Heart right ventricle (tissue), 16 donors: Measurements from ENCODE around the gene LTB4R. TPM values are rescaled to one million over a fixed set of nuclear protein-coding genes. Genes with fewer than 3 reads are reported as not detected.

Experiments used
- ATAC-seq, 8 donors: fragments of 200-7000 bp; cut with Tn5 transposase; one replicate each; pipeline ENCODE4 v1.9.1; 2020; ENCODE audit warnings: mild to moderate bottlenecking in 8 of 8, moderate library complexity in 8 of 8, moderate number of reproducible peaks in 1 of 8
- DNase-seq, 2 donors: peaks; one replicate each; pipeline ENCODE4 v3.0.0-alpha.2; 2020
- H3K27ac ChIP-seq, 10 donors: fragments of 200-600 bp; sonication (generic) in 2 of 10; one replicate each; pipeline versions ENCODE4 v1.5.0 to v1.8.0; 2020 to 2022; ENCODE audit warnings: mild to moderate bottlenecking in 3 of 10
- H3K27me3 ChIP-seq, 7 donors: fragments of 200-600 bp; one replicate each; pipeline ENCODE4 v1.8.0; 2021 to 2022; ENCODE audit warnings: mild to moderate bottlenecking in 2 of 7
- H3K36me3 ChIP-seq, 9 donors: fragments of 200-600 bp; sonication (generic) in 1 of 9; one replicate each; pipeline versions ENCODE4 v1.5.0 to v1.8.0; 2020 to 2022; ENCODE audit warnings: mild to moderate bottlenecking in 2 of 9
- H3K4me1 ChIP-seq, 9 donors: fragments of 200-600 bp; sonication (generic) in 1 of 9; one replicate each; pipeline versions ENCODE4 v1.5.0 to v1.8.0; 2020 to 2022; ENCODE audit warnings: mild to moderate bottlenecking in 4 of 9
- H3K4me3 ChIP-seq, 10 donors: fragments of 200-600 bp; sonication (generic) in 2 of 10; one replicate each; pipeline versions ENCODE4 v1.5.0 to v1.8.0; 2020 to 2022; ENCODE audit warnings: mild to moderate bottlenecking in 7 of 10, moderate library complexity in 2 of 10
- H3K9me3 ChIP-seq, 11 donors: fragments of 200-600 bp in 10 of 11; sonication (generic) in 2 of 11; one replicate each; pipeline versions ENCODE4 v1.5.0 to v1.8.0; 2013 to 2022; ENCODE audit warnings: mild to moderate bottlenecking in 2 of 11, control low read depth in 1 of 11, moderate library complexity in 1 of 11
- CTCF ChIP-seq, 9 donors: fragments of 200-600 bp; sonication (generic) in 2 of 9; IDR thresholded peaks; one replicate each; pipeline versions ENCODE4 v1.5.0 to v1.8.0; 2021 to 2022; ENCODE audit warnings: antibody characterized with exemption in 9 of 9, mild to moderate bottlenecking in 5 of 9, moderate library complexity in 1 of 9
- WGBS, 2 donors: extraction: QIAGEN DNeasy Blood & Tissue Kit; methylation state at CpG; one replicate each; pipeline ENCODE4 v1.1.7; 2013; ENCODE audit warnings: inconsistent platforms in 1 of 2; 5-methylcytosine and 5-hydroxymethylcytosine counted together
- intact Hi-C, 10 donors: fragments of 100-400 bp; cut with DNase I; formaldehyde crosslinking; loops; one replicate each; pipeline versions ENCODE4 v1.11.1 to v1.14.2; 2022
- polyA plus RNA-seq, 2 donors: library from polyadenylated mRNA; stranded (reverse); fragments of 200-250 nt; gene quantifications; one replicate each; pipeline ENCODE4 v1.2.3, GENCODE V29; 2013
- total RNA-seq, 10 donors: library from RNA; stranded (reverse); fragmentation: NEBNext Ultra II Directional in 3 of 10; extraction: Animal tissue kit (Norgen Biotek cat#: 25700) in 3 of 10; gene quantifications; one replicate each; pipeline versions ENCODE4 v1.2.1 to v1.2.4, GENCODE V29; 2021 to 2023
- donor health status: Arrhythmogenic right ventricular cardiomyopathy.
- donor health status: ischemic (EF 13 %, LVEDD 7.1; RV severe dilation, severe dysfunction).
- donor health status: healthy with polysubstance abuse.
- donor health status: DM: no; HTN: yes; CAD: no.
- donor health status: DM: no; HTN: no; CAD: no.
- donor health status: ischemic (EF 25% LVEDD 6.9; RV normal size, moderate dysfunction).
- donor health status: ischemic (EF 25% LVEDD 5.7; RV mildly dilated, moderate dysfunction).
- donor health status: healthy.
- donor health status: DM: yes; HTN: yes; CAD: no.
- donor health status: Ischemic cardiomyopathy.
- donor health status: ischemic (EF 35%, LVEDD 5.7; RV mildly dilated, moderate dysfunction).
- donor health status: nonischemic (EF 11% LVEDD 7.7; RV severe dilation, severe dysfunction).
- donor health status: DM: yes; HTN: yes; CAD: no.
- donor health status: PGD.
- donor health status: ischemic (EF 29% LVEDD 5.4; RV normal size, mild dysfunction).
- donor health status: nonischemic (EF 23%, LVEDD 6.1; RV moderate dilation, normal function).

The LTB4R gene
- total and polyA plus RNA-seq, 12 donors: 0.76 to 3.7 (median 2.0) TPM

DNA sequence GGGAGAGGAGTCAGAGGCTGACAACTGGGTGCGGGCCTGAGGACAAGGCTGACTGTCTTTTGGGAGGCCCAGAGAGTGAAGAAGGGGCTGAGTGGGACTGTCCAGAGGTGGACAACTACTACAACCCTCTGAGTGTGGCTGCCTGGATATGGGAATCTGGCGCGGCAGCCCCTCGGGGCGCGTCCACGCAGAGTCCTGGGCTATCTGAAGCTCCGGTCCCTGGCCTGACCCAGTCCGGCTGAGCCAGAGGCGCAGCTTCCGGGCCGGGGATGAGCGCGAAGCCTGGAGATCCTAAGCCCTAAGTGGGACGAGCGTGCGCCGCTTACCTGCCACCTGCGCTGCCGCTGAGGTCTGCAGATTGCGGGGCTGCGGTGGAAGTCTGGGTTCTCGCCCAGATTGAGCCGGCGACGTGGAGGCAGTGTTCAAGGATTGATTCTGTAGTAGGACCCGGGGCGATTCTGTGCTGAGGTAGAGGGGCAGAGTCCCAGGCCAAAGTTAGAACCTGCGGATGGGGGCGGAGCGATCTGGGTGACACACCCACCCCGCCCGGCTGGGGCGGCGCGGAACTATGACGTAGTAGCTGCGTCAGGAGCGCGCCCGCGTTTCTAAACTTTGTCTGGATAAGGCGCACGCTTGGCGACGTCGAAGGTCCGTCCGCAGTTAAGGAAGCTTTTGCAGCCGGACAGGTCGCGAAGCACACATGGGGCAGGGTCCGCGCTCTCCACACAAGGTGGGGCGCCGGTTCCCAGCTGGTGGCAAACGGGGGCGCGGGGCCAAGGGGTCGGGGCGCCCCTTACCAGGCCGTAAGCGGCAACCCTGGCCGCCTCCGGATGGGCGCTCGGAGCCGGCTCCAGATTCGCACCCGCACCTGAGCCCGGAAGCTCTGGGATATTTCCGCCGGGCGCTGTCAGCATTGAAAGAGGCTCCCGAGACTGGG, 11.8 kb upstream of the LTB4R start, which contains the start of the genes DHRS1 and NOP9:
Gene DHRS1, minus strand, starts transcription at position 526 of the 937 bp plus-strand sequence. CDS start 674 bp downstream, outside the sequence.
Gene NOP9, plus strand, starts transcription at position 596 of the 937 bp plus-strand sequence. Its CDS starts 105 bp downstream, at position 701.
- no peaks in the 10 kb centered on the region for H3K27me3 ChIP-seq
- ATAC-seq (peak; percentile 88 to 96 (median 94)), DNase-seq (peak; percentile 91)
- no peaks in the 10 kb centered on the region for H3K9me3 ChIP-seq
- H3K4me3 ChIP-seq: peak within 1 kb of the TSS; percentile 79 to 97 (median 92)
- intact Hi-C loops: loop anchor here in 5 of 10 donors (1.0 to 5.0 kb wide), 3 partner anchors 57 kb away; partner anchors contain the start of gene TINF2 (in 5 of the 5)
- peak within 1 kb of the TSS; percentile 1 to 91 (median 83) for H3K27ac ChIP-seq
- WGBS, 2 donors: 1% methylated on average over 72 to 75 of the region's 75 CpGs
- H3K4me1 ChIP-seq: peaks cover 0 to 46% (median 25%) of the 10 kb centered on the region in 9 donors
- no peak for TF ChIP-seq CTCF (IDR thresholded peaks at IDR 0.05)
- H3K36me3 ChIP-seq: peaks cover 0 to 62% (median 31%) of the 10 kb centered on the region in 9 donors

DNA sequence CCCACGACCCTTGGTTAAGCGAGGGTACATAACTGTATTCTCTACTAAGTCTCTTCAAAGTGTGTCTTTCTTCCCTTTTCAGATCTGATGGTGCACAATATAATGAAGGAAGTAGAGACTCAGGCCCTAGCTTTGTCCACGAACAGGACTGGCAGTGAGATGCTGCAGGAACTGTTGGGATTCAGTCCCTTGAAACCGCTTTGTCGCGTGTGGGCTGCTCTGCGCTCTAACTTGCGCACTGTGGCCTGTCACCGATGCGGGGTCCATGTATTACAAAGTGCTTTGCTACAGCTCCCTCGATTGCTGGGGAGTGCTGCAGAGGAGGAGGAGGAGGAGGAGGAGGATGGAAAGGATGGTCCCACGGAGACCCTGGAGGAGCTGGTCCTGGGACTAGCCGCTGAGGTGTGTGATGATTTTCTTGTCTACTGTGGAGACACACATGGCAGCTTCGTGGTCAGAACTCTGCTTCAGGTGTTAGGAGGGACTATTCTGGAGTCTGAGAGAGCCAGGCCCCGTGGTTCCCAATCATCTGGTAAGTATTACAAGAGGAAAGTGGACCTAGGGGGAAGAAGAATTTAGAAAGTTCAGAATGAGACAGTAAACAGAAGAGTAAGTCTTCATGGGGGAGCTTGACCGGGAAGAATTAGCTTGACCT, 10.8 kb upstream of the LTB4R start:
- Histone ChIP-seq H3K27me3 (no peaks in the 10 kb centered on the region), H3K9me3 (no peaks in the 10 kb centered on the region), H3K36me3 (peaks cover 0 to 62% (median 35%) of the 10 kb centered on the region in 9 donors), H3K4me1 (peaks cover 0 to 46% (median 25%) of the 10 kb centered on the region in 9 donors), H3K4me3 (peak overlapping the region; percentile 79 to 97 (median 92)), H3K27ac (peak overlapping the region in 7 of 10 donors; percentile 83 to 91 (median 84))
- ATAC-seq: no peak
- intact Hi-C loops: no loop called here
- DNase-seq: no peak
- 30 to 31% methylated on average over 16 of the region's 16 CpGs for WGBS, 2 donors
- no peak for TF ChIP-seq CTCF (IDR thresholded peaks at IDR 0.05)

DNA sequence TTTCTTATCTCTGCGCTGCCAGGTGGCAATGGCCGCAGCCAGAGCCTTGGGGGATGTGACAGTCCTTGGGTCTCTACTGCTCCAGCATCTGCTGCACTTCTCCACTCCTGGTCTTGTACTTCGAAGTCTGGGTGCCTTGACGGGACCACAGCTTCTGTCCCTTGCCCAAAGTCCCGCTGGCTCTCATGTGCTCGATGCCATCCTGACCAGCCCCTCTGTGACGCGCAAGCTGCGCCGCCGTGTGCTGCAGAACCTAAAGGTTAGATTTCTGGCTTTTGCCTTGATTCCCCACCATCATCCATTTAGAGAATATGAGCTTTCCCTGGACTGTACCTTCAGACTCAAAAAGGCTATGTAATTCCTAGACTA, 7.3 kb upstream of the LTB4R start:
- ATAC-seq: no peak
- Histone ChIP-seq H3K27me3 (no peaks in the 10 kb centered on the region), H3K36me3 (peaks cover 0 to 72% (median 46%) of the 10 kb centered on the region in 9 donors), H3K9me3 (no peaks in the 10 kb centered on the region), H3K4me1 (peaks cover 0 to 35% (median 20%) of the 10 kb centered on the region in 9 donors), H3K4me3 (no peak overlapping the region), H3K27ac (no peak overlapping the region)
- intact Hi-C loops: no loop called here
- WGBS, 2 donors: 95 to 96% methylated on average over 11 of the region's 11 CpGs
- no peak for DNase-seq
- TF ChIP-seq CTCF (IDR thresholded peaks at IDR 0.05): no peak

DNA sequence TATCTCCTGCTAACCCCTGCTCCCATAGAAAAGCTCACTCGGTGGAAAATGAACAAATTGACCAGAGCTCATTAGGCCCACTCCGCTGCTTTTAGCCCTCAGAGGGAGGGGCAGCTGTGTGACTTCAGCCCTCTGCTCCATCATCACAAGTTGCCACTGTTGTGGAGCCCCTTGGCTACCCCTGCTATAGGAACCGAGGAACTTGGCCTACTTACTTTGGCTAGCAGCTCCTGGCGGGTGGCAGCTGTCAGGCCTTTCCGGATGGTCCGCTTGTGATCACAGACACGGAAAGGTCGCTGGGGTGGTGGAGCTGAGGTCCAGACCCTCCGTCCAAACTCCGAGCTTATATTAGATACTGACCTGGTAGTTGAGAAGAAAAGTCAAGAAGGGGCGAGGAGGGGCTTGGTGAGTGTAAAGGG, 4.1 kb upstream of the LTB4R start:
- H3K27ac ChIP-seq: no peak overlapping the region
- intact Hi-C loops: no loop called here
- ATAC-seq (no peak), DNase-seq (no peak)
- H3K4me1 ChIP-seq: peaks cover 11 to 46% (median 30%) of the 10 kb centered on the region in 9 donors
- no peak overlapping the region for H3K4me3 ChIP-seq
- no peak for TF ChIP-seq CTCF (IDR thresholded peaks at IDR 0.05)
- WGBS, 2 donors: 84 to 88% methylated on average over 11 of the region's 11 CpGs
- no peaks in the 10 kb centered on the region for H3K9me3 ChIP-seq
- H3K27me3 ChIP-seq: no peaks in the 10 kb centered on the region
- H3K36me3 ChIP-seq: peaks cover 0 to 58% (median 39%) of the 10 kb centered on the region in 9 donors
